Measurements from ENCODE around the gene CTNND2. TPM values are rescaled to one million over a fixed set of nuclear protein-coding genes. Genes with fewer than 3 reads are reported as not detected.

The CTNND2 gene
- total RNA-seq, 6 donors from 2014 or later = 1.1 to 12.4 (median 3.2) TPM

GRCh38 chr5:11214864-11215644 lies 689.2 kb downstream of the CTNND2 start:
- Histone ChIP-seq H3K27me3 (no peaks in the 10 kb centered on the region), H3K9me3 (peaks cover 0 to 6% (median 0%) of the 10 kb centered on the region in 4 donors), H3K36me3 (no peaks in the 10 kb centered on the region), H3K4me3 (no peak overlapping the region), H3K27ac (no peak overlapping the region), H3K4me1 (no peaks in the 10 kb centered on the region)
- ATAC-seq (ENCODE audit: low FRiP score in 2 of 2) (no peak), DNase-seq (no peak)
- TF ChIP-seq POLR2A (IDR thresholded peaks at IDR 0.05) (no peak), EP300 (IDR thresholded peaks at IDR 0.05) (no peak), CTCF (IDR thresholded peaks at IDR 0.05) (no peak), POLR2AphosphoS5 (IDR thresholded peaks at IDR 0.05) (no peak)
- WGBS, 2 donors = 76 to 83% methylated on average over 7 of the region's 7 CpGs

- Histone ChIP-seq H3K4me1 (no peaks in the 10 kb centered on the region), H3K9me3 (peaks cover 0 to 6% (median 0%) of the 10 kb centered on the region in 4 donors), H3K27ac (no peak overlapping the region), H3K4me3 (no peak overlapping the region), H3K36me3 (no peaks in the 10 kb centered on the region), H3K27me3 (no peaks in the 10 kb centered on the region)
- TF ChIP-seq POLR2A (IDR thresholded peaks at IDR 0.05) (no peak), POLR2AphosphoS5 (IDR thresholded peaks at IDR 0.05) (no peak), CTCF (IDR thresholded peaks at IDR 0.05) (no peak), EP300 (IDR thresholded peaks at IDR 0.05) (no peak)
- WGBS, 2 donors = 61 to 65% methylated on average over 3 of the region's 3 CpGs
- ATAC-seq (ENCODE audit: low FRiP score in 2 of 2) (no peak), DNase-seq (peak in 1 of 2 donors; percentile 29)
These were observed 691.5 kb downstream of the CTNND2 start for GRCh38 chr5:11212706-11213105.

- Histone ChIP-seq H3K4me3 (no peak overlapping the region), H3K36me3 (no peaks in the 10 kb centered on the region), H3K27ac (no peak overlapping the region), H3K27me3 (no peaks in the 10 kb centered on the region), H3K4me1 (no peaks in the 10 kb centered on the region), H3K9me3 (no peaks in the 10 kb centered on the region)
- no peak for DNase-seq
- TF ChIP-seq CTCF (IDR thresholded peaks at IDR 0.05) = no peak
- no peak for TF ChIP-seq POLR2A (IDR thresholded peaks at IDR 0.05)
- no peak for TF ChIP-seq EP300 (IDR thresholded peaks at IDR 0.05)
- TF ChIP-seq POLR2AphosphoS5 (IDR thresholded peaks at IDR 0.05) = no peak
- ATAC-seq (ENCODE audit: low FRiP score in 2 of 2) = no peak
- WGBS, 2 donors = 65 to 79% methylated on average over 4 of the region's 4 CpGs
These were observed 706.5 kb downstream of the CTNND2 start for GRCh38 chr5:11197726-11198125.

GRCh38 chr5:11191673-11192072 lies 712.6 kb downstream of the CTNND2 start:
- no peaks in the 10 kb centered on the region for H3K9me3 ChIP-seq
- WGBS, 2 donors = 83 to 90% methylated on average over 2 to 7 of the region's 7 CpGs
- H3K27me3 ChIP-seq = no peaks in the 10 kb centered on the region
- H3K36me3 ChIP-seq = no peaks in the 10 kb centered on the region
- TF ChIP-seq CTCF (IDR thresholded peaks at IDR 0.05) (no peak), EP300 (IDR thresholded peaks at IDR 0.05) (no peak), POLR2A (IDR thresholded peaks at IDR 0.05) (no peak), POLR2AphosphoS5 (IDR thresholded peaks at IDR 0.05) (no peak)
- DNase-seq (no peak), ATAC-seq (ENCODE audit: low FRiP score in 2 of 2) (no peak)
- H3K4me3 ChIP-seq = no peak overlapping the region
- H3K4me1 ChIP-seq = no peaks in the 10 kb centered on the region
- H3K27ac ChIP-seq = no peak overlapping the region
